Testis (tissue), 2 donors: ENCODE data around the gene FAXC.

Source experiments
- CTCF ChIP-seq, 3 experiments: fragments of 450-650 bp in 2 of 3; fragments of 200-600 bp in 1 of 3; sonication (generic) in 1 of 3; IDR thresholded peaks; one replicate each; pipeline ENCODE4 v1.5.1; 2016 to 2019; ENCODE audit warnings: antibody characterized with exemption in 3 of 3, mild to moderate bottlenecking in 2 of 3, moderate library complexity in 1 of 3
- POLR2A ChIP-seq: fragments of 450-650 bp; IDR thresholded peaks from one replicate; pipeline ENCODE4 v1.6.1; 2017; ENCODE audit warnings: antibody characterized with exemption, mild to moderate bottlenecking, moderate library complexity

- TF ChIP-seq CTCF (IDR thresholded peaks at IDR 0.05) (no peak), POLR2A (no peak)
Measured at GRCh38 chr6:99309557-99309956, 39.9 kb downstream of the FAXC start.
